ELR (cell line): ENCODE measurements around the gene CD38.
A peak's percentile ranks its signal among the peaks of the same experiment; 100 is the strongest.
"Not testable (repeated sequence)": the region's sequence is repeated elsewhere in the genome, so short reads cannot be mapped to it uniquely, and the experiment has no call there.

Experiments
- DNase-seq: peaks from one replicate; pipeline ENCODE4 v3.0.0-alpha.2; 2015; ENCODE audit warnings: low read depth

CD38 gene

GRCh38 chr4:15762460-15762859 is 15.7 kb upstream of the CD38 start:
- not testable (repeated sequence) for DNase-seq

DNA sequence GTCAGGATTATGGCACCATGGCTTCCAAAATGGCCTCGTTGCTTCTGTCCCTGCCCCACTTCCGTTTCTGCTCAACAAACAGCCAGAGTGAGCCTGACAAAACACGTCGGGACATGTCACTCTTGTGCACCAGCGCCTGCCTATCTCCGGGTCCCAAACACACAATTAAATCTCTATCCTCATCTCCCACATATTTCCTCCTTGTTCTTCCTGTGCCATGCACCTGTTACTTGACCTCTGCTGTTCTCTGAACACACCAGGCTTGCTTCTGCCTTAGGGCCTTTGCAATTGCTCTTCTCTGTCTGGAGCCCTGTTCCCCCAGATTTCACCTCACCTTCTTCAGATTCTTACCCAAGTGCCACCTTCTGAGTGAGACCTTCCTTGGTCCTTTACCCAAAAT is 12.7 kb upstream of the CD38 start:
- no peak for DNase-seq

GRCh38 chr4:15765910-15766697 is 12.0 kb upstream of the CD38 start:
- DNase-seq: no peak

DNA sequence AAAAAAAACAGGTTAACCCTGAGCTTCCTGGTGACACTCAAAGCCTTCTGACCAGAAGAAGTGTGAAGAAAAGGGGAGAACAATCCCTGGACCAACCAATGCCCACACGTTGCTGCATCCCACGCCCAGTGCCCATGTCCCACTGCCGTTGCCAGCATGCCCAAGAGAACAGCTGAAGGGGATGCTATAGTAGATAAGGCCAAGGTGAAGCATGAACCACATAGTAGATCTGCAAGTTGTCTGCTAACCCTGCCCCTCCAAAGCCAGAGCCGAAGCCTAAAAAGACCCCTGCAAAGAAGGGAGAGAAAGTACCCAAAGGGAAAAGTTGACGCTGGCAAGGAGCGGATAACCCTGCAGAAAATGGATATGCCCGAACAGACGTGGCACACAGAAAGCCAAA is 11.3 kb upstream of the CD38 start:
- no peak for DNase-seq

DNA sequence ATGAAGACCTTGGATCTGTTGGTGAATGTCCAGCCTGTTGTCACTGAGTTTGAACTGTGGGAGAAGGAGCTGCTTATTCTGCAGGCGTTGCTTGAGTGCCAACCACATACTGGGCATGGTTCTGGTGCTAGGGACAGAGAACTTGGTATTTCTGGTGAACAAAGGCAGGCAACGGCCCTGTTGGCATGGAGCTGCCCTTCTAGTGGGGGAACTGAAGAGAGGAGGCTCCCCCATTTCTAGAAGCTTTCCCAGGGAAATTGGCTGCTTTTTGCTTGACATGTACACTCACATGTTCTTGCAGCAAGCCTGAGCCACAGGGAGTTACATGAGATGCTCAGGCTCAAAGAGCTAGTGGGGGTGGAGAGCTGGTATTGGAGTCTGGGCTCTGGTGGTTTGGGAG is 8.9 kb upstream of the CD38 start:
- DNase-seq: no peak

DNA sequence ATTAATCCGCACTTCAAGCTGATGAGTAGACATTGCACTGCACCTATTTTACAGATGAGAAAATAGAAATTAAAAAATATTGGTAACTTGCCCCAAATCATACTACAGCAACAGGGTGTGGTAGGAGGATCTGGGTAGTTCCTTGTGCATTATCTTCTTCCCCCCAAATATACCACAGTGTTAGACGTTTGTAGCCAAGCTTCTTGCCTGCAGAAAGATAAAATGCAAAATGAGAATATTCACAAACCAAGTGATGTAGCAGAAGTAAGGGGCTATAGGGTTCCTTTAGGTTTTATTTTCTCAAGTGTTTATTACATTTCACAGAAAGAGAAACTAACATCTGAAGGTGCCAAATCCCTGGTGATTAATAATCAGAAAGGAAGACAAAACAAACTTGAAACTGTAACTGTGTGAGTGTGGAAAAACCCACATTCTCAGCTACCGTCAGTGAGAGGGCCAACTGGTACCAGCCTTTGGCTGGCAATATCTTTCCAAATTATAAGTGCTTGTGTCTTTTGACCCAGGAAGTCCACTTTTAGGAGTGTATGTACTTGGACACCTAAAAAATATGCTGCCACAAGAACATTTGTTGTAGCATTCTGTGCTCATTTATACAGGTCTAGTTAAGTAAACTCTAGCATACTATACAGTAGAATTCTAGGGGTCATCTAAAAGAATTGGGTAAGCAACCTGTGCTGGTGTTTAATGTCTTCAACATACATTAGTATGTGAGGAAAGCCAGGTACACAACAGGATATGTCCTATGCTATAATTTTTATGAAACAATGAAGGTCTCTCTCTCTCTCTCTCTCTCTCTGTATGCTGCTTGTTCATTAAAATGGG is 6.7 kb upstream of the CD38 start:
- DNase-seq: no peak

- peak; percentile 13 for DNase-seq
These were observed 4.1 kb upstream of the CD38 start for GRCh38 chr4:15774020-15774420.

DNA sequence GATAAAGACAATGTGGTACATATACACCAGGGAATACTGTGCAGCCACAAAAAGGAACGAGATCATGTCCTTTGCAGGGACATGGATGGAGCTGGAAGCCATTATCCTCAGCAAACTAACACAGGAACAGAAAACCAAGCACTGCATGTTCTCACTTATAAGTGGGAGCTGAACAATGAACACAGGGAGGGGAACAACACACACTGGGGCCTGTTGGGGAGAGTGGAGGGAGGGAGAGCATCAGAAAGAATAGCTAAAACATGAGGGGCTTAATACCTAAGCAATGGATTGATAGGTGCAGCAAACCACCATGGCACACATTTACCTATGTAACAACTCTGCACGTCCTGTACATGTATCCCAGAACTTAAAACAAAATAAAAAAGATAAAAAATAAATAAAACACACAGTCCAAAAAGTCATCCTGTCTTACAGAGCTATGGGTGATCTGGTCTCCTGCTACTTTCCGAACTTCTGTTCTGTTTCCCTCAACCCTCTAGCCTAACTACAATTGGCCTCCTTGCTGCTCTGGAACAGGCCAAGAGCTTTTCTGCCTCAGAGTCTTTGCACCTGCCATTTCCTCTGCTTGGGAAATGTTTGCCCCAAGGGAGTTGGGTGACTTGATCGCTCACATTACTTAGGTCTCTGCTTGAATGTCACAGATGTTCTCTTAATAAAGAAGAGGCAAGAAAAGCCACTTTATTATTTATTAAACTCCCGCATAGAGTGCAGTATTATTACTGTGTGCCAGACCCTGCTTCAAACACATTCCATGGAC is 1.1 kb upstream of the CD38 start:
- no peak for DNase-seq

DNA sequence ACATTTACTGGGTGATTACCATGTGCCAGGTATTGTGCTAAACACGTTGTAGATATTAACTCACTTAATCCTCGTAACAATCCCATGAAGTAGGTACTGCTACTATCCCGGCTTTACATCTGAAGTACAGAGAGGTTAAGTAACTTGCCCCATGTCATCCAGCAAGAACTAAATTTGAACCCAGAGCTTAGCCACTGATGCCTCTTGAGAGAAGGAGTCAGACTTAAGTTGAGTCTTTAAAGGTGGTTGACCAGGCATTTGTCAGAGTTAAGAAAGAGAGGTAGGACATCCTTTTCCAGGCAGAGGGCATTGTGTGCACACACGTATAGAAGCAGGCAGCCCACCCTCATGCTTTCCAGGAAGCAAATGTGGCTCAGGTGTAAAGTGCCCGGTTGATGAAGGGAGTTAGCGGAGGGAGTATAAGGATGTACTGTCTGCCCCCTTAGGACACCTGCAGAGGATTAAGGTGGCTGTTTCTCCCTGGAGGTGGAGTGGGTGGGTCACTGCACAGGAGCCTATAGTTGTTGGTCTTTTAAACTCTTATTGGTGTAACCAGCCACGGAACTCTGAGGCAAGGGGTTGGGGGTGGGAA is 335 bp upstream of the CD38 start:
- no peak for DNase-seq

- DNase-seq: peak; percentile 65
These were observed 1.2 kb downstream of the CD38 start for GRCh38 chr4:15779306-15779705.

DNA sequence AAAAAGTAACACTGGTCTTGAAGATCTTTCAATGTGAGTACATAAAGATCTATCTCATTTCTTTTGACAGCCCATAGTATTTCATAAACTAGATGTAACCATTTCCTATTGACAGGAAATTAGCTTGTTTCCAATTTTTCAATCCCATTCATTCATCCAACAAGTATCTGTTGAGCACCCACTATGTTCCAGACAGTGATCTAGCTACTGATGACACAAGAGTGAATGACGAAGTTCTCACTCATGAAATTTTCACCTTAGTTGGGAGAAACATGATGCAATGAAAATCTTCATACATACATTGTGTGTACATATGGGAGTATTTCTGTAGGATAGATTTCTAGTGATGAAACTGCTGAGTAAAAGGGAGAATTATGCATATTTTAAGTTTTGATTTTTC is 1.7 kb downstream of the CD38 start:
- DNase-seq: peak; percentile 6

GRCh38 chr4:15781427-15782095 is 3.4 kb downstream of the CD38 start:
- peak; percentile 11 for DNase-seq

DNA sequence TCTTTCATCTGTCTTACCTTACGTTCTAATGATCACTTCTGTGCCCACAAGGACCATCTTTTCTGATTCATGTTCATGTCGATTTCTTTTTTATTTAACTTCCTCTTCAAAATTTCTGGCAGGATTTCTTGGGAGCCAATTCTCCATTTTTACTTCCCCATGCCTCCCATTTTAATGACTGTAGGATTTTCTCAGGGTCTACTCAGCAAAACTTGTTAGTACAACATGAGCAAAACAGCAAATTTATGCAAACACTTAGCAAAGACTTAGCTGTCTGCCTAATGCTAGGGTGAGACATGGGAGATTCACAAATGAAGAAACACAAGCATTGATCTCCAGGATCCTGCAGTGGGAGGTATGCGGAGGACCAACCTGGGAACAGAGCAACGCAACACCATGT is 5.5 kb downstream of the CD38 start:
- DNase-seq: no peak

DNA sequence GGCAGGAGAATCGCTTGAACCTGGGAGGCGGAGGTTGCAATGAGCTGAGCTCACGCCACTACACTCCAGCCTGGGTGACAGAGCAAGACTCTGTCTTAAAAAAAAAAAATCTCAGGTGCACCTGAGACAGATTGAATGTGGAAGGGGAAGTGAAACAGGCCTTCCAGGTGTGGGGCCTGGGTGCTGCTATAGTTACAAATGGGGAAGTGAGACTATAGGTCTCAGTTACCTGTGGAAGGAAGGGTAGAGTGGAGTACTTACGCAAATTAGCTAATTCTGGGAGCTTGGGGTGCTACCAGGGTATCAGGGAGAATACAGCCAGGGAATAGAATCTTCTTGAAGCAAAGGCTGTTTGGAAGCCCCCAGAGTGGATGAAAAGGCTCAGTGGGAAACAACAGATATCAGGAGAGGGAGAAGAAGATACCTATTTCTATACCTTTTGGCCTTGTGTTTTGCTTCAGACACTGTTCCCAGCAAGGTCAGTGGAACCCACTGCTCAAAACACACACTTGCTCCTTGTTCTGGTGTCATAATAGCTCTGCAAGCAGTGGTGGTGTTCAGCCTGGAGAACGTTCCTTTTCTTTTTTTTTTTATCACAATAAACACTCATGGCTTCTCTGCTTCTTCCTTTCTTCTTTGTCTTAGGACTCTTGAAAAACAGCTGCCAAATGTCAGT is 7.0 kb downstream of the CD38 start:
- DNase-seq: no peak

DNA sequence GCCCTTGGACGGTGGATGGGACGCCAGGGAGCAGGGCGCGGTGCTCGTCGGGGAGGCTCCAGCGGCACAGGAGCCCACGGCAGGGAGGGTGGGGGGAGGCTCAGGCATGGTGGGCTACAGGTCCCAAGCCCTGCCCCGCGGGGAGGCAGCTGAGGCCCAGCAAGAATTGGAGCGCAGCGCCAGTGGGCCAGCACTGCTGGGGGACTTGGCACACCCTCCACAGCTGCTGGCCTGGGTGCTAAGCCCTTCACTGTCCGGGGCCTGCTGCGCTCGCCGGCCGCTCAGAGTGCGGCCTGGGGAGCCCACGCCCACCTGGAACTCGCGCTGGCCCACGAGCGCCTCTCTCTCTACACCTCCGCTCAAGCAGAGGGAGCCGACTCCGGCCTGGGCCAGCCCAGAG is 8.6 kb downstream of the CD38 start:
- DNase-seq: no peak

- DNase-seq: no peak
These were observed 14.8 kb downstream of the CD38 start for GRCh38 chr4:15792974-15793373.

DNA sequence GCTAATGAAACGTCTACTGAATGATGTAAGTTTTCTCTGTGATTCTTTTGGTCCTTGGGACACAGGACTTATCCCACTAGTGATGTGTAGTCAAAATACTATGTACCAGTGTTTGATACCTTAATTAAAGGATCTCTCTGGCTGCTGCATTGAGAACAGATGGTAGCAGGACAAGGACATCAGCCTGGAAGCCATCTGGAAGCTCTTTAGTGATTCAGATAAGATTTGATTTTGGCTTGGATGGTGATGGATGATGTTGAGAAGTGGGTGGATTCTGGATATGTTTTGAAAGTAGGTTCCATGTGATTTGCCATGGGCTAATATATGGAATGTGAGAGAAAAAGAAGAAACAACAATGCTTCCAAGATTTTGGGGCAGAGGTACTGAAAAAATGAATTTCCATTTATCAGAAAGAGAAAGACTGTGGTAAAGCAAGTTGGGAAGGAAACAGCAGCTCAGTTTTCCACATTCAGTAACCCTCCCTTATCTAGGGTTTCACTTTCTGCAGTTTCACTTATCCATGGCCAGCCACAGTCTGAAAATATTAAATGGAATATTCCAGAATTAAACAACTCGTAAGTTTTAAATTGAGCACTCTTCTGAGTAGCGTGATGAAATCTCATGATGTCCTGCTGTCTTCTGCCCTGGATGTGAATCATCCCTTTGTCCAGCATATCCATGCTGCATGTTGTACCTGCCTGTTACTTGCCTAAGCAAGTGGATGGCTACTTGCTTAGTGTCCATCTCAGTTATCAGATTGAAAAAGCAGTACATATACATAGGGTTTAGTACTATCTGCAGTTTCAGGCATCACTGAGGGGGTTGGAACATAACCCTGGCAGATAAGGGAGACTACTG is 15.6 kb downstream of the CD38 start:
- DNase-seq: no peak

- no peak for DNase-seq
These were observed 16.3 kb downstream of the CD38 start for GRCh38 chr4:15794426-15794825.

DNA sequence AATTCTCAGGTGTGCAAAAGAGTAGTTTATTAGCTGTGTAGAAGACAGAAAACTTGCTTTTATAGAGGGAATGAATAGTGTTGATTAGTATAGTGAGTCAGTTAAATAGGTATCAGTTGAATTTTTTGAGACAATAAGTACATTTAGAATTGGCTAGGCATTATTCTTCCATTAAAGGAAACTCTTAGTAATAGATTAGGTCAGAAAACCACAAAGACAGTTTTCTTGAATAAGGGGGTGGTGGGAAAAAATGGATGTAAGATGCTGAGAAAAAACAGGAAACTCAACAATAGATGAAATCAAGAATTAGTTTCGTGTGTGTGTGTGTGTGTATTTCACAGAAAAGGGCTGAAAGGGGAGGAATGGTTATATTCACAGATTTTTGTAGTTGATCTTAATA is 16.8 kb downstream of the CD38 start:
- DNase-seq: no peak

DNA sequence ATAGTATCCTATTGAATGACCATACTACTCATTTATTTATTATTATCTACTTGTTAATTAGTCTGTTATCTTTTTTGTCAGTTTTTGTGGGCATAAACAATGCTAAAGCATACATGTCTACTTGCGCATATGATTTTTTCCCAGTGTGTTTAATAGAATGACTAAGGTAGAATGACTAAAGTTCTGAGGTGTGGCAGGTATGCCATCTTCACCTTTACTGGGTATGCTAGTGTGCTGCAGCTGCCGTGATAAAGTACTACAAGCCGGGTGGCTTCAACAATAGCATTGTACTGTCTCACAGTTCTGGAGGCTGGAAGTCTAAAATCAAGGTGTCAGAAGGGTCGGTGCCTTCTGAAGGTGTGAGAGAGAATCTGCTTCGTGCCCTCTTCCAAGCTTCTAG is 19.2 kb downstream of the CD38 start:
- DNase-seq: no peak
